ENCODE measurements around the gene SMIM24.
"Not testable (repeated sequence)": the region's sequence is repeated elsewhere in the genome, so short reads cannot be mapped to it uniquely, and the experiment has no call there.

SMIM24 gene

DNA sequence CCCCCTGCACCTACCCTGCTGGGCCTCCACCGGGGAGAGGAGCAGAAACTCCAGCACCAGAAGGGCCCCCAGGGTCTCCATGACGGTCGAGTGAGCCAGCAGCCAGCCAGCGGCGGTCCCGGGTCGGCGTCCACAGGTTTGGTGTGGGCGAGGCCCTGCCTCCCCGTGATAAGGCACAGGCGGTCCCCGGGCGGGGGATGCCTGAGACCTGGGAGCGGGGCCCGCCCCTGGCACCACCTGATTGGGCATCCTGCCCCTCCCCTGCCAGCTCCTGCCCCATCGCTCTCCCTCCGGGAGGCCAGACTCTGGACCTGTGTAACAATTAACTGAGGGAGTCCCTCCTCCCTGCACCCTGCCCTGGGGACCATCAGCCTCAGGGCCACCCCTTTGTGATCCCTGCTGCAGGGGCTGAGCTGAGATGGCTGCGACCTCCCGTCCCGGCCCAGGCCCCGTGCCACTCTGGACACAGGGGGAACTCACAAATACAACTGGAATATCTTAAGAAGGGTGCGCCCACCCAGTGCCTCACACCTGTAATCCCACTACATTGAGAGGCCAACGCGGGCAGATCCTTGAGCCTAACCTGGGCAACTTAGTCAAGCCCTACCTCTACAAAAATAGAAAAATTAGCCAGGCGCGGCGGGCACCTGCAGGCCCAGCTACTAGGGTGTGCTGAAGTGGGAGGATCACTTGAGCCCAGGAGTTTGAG, at the start of gene SMIM24:
SMIM24 (minus strand) TSS at position 143 of the 709 bp plus-strand sequence; CDS start at position 81, 62 bp downstream.
- DNase-seq: no peak

DNA sequence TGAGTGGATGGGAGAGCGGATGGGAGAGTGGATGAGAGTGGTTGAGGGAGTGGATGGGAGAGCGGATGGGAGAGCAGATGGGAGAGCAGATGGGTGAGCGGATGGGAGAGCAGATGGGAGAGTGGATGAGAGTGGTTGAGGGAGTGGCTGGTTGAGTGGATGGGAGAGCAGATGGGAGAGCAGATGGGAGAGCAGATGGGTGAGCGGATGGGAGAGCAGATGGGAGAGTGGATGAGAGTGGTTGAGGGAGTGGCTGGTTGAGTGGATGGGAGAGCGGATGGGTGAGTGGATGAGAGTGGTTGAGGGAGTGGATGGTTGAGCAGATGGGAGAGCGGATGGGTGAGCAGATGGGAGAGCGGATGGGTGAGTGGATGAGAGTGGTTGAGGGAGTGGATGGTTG, 49.0 kb upstream of the SMIM24 start:
- DNase-seq: not testable (repeated sequence)

DNA sequence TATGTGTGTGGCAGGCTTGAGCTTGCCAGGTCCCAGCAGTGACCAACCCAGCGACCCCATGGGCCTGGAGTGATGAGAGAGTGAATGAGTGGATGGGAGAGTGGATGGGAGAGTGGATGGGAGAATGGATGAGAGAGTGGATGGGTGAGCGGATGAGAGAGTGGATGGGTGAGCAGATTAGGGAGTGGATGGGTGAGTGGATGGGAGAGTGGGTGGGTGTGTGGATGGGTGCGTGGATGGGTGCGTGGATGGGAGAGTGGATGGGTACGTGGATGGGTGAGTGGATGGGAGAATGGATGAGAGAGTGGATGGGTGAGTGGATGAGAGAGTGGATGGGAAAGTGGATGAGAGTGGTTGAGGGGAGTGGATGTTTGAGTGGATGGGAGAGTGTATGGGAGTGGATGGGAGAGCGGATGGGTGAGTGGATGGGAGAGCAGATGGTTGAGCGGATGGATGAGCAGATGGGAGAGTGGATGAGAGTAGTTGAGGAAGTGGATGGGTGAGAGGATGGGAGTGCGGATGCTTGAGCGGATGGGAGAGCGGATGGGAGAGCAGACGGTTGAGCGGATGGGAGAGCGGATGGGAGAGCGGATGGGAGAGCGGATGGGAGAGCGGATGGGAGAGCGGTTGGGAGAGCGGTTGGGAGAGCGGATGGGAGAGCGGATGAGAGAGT, 48.4 kb upstream of the SMIM24 start:
- DNase-seq: no peak

DNA sequence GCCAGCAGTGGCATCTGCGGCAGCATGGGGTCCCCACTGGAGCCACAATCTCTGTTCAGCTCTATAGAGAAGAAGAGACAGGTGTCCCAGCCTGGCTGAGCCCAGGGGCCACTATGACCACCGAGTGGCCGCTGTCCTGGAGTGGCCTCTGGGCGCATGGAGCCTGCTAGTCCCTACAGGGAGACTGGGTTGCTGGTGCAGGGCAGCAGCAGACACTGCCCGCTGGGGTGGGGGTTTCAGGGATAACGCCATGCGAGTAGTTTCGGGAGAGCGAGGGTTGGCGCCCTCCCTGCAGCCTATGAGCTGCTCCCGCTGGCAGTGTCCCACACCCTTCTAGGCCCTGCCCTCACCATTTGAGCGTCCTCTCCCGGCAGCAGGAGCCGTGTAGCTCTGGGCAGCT, 47.8 kb upstream of the SMIM24 start:
- DNase-seq: no peak

DNA sequence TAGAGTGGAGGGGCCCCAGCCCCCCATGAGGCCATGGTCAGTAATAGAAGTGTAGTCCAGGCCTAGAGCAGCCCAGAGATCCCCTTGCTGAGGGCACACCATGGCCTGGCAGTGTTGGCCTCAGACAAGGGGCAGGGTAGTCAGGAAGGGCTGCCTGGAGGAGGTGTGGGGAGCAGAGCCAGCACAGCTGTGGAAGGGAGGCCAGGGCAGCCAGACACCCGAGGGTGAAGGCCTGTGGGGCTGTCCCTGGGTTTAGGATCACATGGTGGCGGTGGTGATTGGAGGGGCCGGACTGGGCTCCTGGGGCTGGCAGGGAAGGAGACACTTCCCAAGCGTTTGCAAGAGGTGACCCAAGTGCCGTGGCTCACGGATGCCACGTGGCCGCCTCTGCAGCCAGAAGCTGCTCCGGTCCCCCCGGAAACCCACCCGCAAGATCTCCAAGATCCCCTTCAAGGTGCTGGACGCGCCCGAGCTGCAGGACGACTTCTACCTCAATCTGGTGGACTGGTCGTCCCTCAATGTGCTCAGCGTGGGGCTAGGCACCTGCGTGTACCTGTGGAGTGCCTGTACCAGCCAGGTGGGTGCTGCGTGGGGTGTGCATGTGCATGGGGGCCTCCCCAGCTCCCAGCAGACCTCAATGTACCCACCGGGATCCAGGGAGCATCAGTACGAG, 47.0 kb upstream of the SMIM24 start:
- no peak for DNase-seq

DNA sequence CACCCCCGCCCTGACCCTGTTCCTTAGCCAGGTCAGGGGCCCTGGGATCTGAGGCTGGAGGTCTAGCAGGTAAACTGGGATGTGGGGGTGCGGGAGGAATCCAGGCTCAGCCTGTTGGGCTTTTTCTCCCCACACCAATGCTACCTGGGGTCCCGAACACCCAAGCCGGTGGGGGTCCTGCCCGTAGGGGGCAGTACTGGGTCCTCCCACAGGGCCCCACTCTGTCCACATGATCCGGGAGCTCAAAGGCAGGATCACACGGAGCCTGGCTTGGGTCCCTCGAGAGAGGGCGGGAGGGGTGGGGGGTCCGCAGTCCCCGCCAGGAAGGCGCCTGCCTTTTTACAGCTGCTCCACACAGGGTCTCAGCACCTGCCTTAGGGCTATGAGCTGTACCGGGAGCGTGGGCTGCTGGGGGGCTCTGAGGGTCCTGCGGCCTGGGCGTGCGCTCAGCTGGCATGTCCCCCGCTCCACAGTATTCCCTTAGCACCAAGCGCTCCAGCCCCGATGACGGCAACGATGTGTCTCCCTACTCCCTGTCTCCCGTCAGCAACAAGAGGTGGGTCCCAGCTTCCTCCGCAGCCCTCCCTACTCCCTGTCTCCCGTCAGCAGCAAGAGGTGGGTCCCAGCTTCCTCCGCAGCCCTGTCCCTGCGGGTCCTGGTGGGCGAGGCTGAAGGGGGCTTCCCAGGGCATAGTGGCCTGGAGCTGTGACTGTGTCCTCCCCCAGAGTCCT, 46.3 kb upstream of the SMIM24 start:
- no peak for DNase-seq

DNA sequence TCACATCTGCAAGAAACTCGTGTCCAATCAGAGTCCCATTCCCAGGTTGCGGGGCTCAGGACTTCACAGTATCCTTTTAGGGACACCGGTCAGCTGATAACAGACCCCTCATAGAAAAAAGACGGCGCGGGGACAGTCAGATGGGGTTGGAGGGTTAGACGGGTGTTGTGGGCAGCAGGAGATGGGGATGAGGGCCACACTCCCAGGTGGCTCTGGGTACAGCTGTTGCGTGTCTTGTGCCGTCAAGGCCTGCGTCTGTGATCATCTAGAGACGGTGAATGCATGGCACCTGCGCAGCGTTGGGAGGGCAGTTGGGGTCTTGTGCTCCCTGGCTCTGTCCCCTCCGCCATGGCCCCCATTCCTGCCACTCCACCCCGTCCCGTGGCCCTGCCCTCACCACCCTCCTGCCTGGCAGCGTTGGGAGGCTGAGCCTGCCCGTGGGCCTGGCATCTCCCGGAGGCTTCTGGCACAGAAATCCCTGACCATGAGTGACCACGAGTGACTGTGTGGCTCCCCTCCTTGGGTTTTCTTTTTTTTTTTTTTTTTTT, 44.7 kb upstream of the SMIM24 start:
- no peak for DNase-seq

DNA sequence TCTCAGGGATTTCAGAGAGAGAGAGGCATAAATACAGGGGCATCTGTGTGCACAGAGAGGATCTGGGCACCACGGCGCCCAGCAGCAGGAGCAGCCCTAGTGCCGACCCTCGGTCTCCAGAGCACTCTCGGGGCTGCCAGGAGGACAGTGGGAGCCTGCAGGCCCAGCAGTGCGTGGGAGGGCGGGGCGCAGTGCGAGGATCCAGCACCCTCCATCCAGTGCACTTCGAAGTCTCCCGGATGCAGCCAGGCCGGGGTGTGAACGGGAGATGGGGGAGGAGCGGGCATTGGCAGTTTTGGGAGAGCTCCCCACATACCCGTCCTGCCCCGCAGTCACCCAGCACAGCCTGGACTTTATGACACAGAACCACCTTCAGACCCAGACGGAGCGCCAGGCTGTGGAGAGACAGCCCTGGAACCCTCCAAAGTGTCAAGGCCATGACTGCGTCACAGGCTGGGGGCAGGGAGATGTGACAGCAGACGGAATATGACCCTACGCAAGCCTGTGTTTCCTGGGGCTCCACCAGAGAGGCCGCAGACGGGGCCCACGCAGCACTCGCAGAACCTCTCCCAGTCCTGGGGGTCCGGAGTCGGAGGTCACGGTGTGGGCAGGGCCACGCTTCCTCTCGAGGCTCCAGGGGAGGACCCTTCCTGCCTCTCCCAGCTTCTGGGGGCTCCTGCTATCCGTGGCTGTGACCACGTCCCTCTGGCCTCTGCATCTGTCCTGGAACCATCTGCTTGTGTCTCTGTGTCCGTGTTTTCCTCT, 43.9 kb upstream of the SMIM24 start:
- DNase-seq: no peak

DNA sequence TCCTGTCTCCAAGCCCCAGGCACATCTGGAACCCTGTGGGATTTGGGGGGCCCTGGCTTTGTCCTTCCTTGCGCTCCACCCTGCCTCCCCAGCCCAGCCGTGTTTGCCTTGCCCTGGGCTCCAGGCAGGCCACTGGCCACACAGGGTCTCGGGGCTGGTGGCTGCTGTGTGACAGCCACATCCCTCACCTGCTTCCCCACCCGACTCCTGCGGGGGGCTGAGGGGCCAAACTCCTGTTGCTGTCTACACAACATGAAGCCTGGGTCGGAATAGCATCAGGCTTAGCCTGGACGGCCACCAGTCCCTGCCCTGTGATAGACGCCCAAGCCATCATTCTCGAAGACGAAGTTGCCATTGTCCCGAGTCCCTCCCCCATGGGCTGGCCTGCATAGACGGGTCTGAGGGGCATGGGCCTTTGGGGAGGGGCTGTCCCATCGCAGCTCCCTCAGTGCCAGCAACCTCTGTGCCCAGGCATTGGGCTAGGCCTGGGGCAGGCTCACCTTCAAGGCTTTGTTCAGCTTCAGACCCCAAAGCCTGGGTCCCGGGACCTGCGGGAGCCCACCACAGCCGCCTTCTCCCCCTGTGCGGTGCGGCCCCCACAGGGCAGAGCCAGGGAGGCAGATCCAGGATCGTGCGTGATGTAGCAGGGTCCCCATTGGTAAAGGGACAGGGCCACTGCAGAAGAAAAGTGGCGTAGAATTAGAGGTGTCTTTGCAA, 43.2 kb upstream of the SMIM24 start:
- no peak for DNase-seq

DNA sequence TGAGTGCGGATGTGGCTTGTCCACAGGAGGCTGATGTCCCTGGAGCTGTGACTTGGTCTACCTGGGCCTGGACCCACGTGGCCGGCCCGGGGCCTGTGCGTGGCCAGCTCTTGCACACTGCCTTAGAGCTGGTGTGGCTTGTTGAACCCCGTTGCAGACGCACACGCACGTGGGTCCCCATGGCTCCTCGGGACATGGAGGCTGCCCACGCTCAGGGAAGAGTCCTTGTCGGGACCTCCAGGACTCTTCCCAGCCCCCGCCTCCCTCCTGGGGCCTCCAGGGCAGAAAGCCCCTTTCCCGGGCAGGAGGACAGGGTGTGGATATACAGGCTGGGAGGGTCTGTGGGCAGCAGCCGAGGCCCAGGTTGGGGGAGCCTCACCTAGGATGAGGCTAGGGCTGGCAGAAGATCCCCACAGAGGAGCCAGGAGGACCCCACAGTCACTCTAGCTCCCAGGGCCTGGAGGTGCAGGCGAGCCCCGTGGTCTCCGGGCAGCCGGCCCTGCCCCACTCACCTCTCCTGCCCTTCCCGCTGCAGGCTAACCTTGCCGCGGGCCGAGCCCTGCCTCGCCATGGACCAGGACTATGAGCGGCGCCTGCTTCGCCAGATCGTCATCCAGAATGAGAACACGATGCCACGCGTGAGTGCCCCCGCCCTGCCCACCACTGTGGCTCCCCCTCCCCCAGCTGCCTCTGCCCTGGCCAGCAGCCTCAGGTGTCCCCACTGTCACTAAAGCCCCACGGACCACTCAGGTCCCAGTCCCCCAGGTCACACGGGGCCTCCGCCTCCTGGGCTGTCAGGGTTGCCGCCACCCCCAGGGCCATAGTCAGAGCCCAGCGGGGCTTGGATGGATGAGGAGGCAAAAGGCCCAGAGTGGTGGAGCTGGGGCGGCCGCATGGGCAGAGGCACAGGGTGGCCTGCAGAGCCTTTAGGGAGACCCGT, 42.4 kb upstream of the SMIM24 start:
- no peak for DNase-seq

DNA sequence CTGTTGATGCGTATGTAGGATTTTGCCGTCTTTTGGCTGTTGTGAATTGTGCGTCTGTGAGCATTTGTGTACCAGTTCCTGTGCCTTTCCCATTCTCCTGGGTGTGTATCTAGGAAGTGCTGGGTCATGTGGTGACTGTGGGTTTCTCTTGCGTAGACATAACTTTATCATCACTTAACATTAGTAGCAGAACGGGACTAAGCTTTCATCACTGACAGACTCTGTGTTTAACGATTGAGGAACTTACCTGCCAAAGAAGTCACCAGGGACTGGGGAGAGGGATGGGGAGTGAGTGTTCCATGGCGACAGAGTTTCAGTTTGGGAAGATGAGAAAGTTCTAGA, 40.8 kb upstream of the SMIM24 start:
- DNase-seq: no peak

DNA sequence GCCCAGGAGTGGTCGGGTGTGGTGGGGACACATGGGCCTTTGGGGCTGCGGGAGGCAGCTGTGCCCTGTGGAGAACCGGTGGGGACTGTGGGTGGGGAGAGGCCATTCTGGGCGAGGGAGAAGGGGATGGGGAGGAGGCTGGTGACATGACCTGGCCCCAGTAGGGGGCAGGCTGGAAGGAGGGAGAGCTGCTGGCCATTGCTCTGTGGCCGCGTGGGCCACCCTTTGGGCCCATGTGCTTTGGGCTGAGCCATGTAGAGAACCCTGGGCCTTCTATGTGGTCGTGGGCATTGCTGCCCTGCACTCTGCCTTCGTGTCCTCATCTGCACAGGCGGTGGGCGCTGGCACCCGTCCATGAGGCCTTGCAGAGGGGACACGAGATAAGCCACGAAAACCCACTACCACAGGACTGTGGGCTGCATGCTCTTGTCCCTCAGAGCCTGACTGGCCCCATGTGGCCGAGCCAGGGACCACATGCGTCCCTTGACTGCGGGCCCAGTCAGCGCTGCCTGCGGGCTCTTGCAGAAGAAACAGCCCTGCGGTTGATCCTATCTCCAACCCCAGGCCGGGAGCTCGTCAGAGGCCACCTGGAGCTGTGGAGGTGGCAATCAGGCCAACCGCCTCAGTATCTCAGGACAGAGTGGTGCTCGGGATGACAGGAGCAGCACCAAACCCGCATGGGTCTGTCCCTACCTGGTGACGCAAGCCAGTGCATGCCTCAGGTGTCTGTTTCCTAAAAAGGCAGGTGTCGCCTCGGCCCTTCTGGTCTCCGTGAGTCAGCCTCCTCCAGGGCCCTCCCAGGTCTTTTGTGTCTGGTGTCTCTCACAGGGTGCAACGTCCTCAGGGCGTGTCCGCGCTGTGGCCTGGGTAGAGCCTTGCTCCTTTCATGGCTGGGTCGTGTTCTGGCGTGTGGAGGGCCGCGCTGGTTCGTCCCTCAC, 40.1 kb upstream of the SMIM24 start:
- DNase-seq: no peak

DNA sequence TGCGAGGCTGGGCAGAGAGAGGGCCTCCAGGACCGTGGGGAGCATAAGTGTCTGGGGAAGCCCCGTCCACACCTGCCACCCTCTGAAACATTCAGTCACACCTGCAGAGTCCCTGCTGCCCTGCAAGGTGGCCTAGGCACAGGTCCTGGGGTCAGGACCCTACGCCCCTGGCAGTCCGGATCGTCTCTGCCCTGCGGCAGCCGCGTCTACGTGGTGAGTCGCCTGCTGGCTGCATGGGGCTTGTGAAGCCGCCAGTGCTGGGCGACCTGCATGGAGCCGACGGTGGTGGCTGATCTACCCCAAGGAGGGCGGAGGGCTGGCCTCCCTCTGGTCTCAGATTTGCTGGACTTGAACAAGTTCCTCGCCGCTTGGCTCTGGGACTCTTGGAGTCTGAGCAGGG, 38.8 kb upstream of the SMIM24 start:
- no peak for DNase-seq

DNA sequence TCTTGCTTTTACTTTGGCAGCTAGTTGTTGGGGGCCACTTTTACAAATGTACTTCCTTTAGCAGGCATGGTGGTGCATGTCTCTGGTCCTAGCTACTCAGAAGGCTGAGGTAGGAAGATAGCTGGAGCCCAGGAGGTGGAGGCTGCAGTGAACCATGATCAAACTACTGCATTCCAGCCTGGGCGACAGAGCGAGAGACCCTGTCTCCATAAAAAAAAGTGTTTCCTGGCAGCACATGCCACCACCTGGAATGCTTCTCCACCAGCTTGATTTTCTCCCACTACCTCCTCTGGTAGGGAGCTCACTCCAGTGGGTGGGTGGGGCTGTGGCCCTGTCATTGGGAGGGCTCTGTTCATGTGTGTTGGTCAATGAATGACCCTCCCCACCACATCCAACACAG, 38.3 kb upstream of the SMIM24 start:
- no peak for DNase-seq

DNA sequence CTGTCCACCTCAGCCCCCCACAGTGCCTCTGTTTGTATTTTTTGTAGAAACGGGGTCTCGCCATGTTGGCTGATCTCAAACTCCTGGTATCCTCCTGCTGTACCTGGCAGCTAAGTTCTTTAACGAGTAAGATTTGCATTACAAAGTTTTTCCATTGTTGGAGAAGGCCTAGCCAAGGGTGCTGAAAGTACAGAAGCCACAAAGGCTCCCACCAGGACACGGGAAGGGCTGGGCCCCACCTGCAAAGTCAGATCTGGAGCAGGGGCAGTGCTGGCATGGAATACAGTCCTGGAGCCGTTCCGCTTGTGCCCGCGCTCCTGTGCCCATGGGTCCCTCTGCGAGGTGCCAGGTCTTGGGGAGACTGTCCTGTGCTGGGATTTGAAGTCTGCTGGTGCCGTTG, 37.9 kb upstream of the SMIM24 start:
- DNase-seq: no peak

DNA sequence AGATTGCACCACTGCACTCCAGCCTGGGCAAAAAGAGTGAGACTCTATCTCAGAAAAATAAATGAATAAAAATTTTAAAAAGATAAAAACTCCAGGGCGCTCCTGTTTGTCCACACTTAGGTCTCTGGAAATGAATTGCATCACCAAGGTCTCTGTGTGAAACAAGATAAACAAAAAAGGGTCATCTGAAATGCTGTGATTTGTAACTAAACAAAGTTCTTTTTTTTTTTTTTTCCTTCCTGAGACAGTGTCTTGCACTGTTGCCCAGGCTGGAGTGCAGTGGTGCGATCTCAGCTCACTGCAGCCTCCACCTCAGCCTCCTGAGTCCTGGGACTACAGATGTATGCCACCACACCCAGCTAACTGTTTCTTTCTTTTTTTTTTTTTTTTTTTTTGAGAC, 37.3 kb upstream of the SMIM24 start:
- no peak for DNase-seq

DNA sequence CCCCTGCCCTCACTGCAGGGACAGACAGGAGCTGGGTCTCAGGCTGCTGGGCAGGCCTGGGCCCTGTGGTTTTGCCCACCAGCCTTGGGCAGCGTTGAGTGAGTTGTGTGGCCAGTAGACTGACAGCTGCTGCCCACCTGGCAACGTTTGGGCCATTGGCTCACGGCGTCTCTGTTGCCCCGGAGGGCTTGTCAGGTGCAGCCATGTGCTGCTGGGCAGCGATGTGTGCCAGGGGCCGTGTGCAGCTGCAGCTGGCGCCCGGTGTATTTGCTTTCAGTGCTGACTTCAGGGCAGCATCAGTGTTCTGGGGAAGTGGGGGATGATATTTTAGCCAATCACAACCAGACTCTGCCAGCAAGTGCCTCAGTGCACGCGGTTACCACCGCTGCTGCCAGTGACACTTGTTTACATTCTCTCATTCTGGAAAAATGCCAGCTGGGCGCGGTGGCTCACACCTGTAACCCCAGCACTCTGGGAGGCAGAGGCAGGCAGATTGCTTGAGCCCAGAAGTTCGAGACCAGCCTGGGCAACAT, 36.4 kb upstream of the SMIM24 start:
- peak; percentile 94 for DNase-seq

DNA sequence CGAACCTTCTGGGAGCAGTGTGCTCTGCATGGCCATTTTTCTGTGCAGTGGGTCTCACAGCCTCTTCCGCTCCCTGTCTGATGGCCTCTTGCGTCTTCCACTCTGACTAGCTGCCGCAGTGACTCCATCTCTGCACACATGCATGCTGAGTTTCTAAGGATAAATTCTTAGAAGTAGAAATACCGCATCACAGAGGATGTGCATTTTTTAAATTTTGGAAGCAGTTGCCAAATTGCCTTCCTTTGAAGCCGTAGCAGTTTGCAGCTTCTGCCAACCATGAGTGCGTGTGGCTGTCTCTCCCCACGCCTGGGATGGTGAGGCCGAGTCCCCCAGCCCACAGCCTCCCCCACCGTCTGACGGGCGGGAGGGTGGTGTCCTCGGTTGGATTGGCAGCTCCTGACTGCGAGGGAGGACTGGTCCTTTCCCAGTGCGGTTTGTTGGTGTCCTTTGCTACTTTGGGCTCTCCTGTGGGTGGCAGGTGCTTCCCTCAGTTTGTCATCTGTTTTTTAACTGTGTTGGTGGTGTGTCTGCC, 35.6 kb upstream of the SMIM24 start:
- DNase-seq: no peak

DNA sequence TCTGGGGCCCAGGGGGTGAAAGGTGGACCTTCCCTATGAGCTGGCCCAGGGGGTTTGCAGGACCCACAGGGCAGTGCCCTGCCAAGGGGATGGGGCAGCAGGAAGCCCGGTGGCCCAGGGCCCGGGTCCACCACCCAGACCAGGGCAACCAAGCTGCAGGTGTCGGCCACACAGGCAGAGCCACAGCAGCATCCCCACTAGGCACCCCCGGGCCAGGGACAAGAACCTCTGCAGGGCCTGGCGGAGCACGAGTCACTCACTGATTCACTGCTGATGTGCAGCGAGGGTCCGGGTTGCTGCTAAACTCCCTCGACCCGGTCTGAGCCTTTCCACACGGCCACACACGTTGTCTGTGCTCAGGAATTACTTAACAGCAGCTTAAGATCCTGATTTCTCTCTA, 34.6 kb upstream of the SMIM24 start:
- DNase-seq: no peak
